ENCODE results near the gene RDH13.

DNA sequence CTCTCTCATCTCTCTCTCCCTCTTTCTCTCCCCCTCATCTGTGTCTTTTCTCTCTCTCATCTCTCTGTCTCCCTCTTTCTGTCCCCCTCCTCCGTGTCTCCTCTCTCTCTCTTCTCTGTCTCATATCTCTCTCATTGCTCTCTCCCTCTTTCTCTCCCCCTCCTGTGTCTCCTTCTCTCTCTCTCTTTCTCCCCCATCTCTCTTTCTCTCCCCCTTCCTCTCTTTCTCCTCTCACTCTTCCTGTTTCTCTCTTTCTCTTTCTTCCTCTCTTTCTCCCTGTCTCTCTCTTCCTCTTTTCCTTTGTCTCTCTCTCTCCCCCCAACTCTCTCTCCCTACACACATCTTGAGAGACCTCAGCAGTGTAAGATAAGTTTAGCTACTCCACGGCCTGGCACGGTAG, 4.9 kb upstream of the RDH13 start:
- TF ChIP-seq POLR2A (IDR thresholded peaks at IDR 0.05; ENCODE audit: low read depth, low read length), result no peak
- no peak for TF ChIP-seq POLR2AphosphoS5 (IDR thresholded peaks at IDR 0.05; ENCODE audit: low read depth, low read length)

Data from GM12892 (cell line).